Measurements from ENCODE around the gene ADAM11.

The ADAM11 gene

DNA sequence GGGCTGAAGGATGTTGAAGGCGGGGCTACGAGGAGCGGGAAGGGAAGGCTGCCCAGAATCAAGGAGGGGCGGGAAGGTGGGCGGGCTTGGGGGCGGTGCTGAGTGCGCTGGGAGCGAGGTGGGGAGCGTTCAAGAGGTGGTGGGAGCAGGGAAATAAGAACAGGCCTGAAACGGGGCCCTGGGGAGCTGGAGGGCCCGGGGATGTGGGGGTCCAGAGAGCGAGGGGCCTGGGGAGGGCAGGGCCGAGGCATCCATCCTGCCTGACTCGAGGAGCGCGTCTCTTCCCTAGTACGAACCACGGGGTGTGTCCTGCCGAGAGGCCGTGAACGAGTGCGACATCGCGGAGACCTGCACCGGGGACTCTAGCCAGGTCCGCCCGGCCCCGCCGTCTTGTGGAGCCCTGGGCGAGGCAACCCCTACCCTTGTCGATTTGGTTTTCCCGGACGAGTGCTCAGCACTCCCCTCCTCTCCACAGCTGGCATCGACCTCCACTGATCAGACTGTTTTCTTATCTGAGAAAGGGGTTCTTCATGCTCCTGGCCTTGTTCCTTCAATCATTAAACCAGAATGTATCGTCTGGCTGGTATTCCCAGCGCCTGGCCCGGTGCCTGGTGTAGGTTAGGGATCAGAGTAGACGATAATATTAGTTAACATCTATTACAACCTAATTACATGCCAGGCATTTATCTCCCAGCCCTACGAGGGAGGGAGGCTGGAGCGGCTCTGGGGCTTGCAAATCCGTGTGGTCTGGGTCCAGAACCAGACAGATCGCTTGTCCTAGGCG lies 17.2 kb downstream of the ADAM11 start:
- DNase-seq = peak; percentile 43

DNA sequence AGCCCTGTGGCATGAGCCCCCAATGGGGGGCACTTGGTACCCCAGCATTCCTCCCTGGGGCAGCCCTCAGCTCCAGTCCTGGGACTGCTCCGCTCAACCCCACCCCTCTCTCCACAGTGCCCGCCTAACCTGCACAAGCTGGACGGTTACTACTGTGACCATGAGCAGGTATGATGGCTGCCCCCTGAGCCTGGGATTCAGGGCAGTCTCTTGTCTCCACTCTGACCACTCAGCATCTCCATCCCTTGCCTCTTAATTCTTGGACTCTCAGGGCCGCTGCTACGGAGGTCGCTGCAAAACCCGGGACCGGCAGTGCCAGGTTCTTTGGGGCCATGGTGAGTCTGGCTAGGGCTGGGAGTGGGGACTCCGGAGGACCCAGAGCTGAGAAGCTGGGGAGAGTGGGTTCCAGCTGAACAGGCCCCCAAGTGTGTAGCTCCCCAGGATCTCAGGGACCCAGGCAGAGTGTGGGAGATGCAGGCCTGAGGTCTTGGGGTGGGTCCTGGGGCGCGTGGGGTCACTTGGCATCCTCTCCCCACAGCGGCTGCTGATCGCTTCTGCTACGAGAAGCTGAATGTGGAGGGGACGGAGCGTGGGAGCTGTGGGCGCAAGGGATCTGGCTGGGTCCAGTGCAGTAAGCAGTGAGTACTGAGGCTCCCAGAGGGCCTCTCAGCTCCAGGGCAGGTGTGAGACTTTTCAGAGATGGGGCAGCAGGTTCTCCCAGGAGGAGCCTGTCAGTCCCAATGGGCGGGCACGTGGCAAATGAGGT lies 18.0 kb downstream of the ADAM11 start:
- no peak for DNase-seq

DNA sequence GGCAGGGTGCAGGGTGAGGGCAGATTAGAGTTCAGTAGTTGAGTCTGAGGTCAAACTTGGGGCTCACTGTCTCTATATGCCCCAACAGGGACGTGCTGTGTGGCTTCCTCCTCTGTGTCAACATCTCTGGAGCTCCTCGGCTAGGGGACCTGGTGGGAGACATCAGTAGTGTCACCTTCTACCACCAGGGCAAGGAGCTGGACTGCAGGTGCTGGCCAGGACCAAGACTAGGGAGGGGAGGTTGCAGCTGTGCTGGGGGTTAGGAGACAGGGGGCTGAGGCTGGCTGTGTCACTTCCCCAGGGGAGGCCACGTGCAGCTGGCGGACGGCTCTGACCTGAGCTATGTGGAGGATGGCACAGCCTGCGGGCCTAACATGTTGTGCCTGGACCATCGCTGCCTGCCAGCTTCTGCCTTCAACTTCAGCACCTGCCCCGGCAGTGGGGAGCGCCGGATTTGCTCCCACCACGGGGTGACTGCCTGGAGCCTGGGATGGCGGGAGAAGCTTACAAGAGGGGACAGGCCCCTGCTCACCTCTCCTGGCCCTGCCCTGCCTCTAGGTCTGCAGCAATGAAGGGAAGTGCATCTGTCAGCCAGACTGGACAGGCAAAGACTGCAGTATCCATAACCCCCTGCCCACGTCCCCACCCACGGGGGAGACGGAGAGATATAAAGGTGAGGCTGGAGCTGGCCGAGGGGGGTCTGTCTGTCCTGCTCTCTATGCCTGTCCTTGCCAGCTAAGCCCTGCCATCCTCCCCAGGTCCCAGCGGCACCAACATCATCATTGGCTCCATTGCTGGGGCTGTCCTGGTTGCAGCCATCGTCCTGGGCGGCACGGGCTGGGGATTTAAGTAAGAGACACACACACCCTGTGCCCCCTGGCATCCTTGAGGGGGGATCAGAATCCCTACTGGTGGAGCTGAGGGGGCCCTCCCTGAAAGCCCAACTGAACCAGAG lies 18.9 kb downstream of the ADAM11 start:
- no peak for DNase-seq

DNA sequence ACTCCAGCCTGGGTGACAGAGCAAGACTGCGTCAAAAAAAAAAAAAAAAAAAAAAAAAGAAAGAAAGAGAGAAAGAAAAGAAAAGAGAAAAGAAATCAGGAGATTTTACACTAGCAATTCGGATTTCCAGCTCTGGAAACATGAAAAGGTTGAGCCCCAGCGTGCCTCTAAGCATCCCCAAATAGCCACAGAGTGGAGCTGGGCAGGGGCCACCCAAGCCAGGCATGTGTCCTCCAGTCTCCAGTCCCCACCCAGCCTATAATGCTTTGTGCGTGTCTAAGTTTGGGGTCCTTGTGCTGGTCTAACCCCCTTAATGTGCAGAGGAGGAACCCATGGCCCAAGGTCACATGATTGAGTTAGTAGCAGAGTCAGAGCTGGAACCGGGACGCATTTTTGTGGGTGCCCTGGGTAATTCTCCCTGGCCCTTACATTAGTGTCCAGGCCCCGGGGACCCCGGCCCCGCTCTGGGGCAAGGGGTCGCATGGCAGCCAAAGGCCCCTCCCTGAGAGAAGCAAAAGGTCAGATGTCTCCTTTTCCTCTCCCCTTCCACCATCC lies 19.9 kb downstream of the ADAM11 start:
- DNase-seq = no peak

DNA sequence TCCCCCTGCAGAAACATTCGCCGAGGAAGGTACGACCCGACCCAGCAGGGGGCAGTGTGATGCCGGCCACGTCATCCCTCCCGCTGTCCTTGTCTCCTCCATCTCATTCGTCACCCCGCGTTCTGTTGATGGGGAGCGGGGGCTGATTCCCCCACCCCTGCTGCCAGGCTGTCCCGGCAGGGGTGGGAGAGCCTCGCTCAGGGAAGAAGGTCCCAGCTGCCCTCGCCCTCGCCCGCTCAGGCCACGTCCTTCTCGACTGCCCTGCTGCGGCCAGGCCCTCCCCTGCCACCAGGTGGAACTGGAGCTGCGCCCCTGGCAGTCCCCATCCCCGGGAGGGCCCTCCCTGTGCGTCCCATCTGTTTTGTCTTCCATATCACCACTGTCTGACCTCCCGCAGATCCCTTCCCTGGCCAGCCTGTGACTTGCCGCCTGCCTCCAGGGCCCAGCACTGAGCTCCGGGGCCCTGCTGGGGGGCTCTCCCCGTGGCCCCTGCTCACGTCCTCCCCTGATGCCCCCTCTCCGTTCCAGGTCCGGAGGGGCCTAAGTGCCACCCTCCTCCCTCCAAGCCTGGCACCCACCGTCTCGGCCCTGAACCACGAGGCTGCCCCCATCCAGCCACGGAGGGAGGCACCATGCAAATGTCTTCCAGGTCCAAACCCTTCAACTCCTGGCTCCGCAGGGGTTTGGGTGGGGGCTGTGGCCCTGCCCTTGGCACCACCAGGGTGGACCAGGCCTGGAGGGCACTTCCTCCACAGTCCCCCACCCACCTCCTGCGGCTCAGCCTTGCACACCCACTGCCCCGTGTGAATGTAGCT lies 20.6 kb downstream of the ADAM11 start:
- peak; percentile 72 for DNase-seq

DNA sequence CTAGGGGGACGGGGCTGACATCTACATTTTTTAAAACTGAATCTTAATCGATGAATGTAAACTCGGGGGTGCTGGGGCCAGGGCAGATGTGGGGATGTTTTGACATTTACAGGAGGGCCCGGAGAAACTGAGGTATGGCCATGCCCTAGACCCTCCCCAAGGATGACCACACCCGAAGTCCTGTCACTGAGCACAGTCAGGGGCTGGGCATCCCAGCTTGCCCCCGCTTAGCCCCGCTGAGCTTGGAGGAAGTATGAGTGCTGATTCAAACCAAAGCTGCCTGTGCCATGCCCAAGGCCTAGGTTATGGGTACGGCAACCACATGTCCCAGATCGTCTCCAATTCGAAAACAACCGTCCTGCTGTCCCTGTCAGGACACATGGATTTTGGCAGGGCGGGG lies 21.4 kb downstream of the ADAM11 start:
- no peak for DNase-seq

DNA sequence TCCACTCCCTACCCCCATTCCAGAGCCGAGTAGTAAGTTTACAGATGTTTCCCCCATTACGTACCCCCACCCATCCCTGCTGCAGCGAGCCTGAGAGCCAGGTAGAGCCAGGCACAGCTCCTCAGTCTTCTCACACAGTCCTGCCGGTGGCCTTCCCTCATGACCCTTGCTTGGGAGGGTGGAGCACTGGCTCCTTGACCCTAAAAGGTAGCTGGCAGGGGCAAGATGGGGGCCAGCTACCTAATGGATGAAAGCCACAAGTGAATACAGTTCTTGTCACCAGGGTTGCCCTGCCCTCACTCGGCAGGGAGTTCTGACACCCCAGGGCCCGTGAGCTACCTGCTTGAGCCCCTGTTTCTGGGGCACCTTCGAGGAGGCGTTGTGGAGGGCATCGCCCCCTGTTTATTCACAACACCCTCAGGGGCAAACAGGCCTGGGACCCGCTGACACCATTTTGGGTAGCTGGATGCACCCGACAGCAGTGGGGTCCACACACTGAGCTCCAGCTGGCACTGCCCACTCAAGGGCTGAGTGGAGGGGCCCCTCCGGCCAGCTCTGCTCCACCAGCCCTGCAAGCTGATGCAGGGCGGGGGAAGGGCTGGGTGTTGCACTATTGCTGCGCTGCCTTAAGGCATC lies 22.2 kb downstream of the ADAM11 start:
- DNase-seq = no peak

DNA sequence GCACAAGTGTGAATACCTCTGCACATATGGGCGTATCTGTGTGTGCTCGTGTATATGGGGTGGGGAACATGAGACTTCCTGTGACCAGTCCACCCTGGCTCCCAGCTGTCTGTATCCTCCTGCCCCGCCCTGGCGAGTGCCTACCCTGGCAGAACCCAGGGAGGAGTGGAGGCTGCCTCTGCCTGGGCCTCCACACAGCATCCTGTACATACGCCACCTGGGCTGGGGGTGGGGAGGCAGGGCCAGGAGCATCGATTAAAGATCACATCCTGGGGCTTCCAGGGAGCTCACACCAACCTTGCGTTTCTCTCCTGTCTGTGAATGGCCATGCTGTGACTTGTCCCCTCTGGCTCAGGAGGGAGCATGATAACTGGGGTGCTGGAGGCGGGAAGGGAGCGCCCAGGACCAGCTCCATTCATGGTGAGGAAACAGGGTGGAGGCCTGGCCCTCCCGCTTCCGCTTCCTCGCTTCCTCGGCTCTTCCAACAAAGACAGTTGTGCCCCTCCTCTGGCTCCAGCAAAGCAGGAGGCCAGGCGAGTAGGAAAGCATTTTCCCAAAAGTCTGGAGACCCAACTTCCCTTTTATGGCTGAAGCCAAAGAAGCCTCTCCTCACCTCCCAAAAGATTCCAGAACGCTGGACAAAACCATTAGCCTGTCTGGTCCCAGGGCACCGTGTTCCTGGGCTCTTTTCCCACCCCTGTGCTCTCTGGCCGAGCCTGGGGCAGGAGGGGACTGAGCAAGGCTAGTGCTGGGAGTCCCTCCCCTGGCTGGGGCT lies 22.9 kb downstream of the ADAM11 start:
- no peak for DNase-seq

DNA sequence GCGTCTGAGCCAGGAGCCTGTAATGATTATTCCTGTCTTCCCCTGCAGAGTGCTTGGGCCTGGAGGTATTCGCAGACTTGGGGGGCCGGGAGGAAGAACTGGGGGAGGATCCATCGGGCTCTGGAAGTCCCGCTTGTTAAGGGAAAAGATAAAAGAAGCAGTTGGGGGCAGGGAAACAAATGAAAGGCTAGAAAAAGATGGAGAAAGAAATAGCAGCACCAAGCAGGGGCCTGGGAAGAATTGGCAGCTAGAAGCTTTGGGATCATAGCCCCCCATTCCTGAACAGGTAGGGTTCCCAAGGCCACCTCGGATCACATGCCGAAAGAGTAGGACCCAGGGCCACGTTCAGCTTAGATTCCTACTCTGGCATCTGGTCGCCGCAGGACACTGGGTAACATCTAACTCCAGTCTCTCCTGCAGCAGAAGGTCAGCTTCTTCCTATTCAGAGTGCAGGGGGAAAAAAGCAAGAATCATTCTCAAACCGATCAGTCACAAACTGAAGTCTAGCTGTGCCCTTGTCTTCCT lies 23.6 kb downstream of the ADAM11 start:
- no peak for DNase-seq

DNA sequence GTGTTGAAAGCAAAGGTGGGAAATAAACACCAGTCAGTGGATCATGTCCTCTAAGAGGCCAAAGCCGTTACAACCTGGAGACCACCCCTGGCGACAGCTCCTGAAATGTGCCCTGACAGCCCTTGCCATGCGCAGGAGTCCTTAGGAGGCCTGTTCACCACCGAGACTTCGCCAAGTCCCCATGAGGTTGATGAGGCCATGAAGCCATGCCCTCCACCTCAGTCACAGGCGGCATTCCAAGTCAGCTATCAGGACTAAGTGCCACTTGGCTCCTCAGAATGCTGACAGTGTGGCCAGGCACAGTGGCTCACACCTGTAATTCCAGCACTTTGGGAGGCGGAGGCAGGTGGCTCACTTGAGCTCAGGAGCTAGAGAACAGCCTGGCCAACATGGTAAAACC lies 27.1 kb downstream of the ADAM11 start:
- DNase-seq = no peak

DNA sequence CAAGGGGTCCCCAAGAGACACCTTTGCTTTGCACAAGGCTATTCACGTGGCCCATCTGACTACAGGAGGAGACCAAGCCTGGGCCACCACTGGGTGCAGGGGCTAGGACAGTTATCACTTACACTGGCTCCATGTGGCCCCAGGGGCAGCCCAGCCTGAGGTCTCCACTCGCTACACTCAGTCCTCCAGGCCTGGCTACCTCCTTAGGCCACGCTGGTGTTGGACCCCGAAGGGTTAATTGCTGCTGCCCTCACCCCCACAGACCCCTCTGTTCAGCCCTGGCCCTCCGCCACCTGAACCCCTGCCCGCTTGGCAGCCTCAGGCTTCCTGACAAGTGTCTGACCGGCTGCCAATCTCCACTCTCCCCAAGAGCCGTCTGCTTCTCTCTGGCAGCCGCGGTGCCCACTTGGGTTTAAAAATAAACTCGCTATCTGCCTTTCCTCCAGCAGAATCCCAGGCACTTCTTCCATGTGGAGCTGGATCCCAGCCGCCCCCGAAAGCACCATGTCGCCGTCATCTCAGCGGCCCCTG lies 27.8 kb downstream of the ADAM11 start:
- peak; percentile 72 for DNase-seq

DNA sequence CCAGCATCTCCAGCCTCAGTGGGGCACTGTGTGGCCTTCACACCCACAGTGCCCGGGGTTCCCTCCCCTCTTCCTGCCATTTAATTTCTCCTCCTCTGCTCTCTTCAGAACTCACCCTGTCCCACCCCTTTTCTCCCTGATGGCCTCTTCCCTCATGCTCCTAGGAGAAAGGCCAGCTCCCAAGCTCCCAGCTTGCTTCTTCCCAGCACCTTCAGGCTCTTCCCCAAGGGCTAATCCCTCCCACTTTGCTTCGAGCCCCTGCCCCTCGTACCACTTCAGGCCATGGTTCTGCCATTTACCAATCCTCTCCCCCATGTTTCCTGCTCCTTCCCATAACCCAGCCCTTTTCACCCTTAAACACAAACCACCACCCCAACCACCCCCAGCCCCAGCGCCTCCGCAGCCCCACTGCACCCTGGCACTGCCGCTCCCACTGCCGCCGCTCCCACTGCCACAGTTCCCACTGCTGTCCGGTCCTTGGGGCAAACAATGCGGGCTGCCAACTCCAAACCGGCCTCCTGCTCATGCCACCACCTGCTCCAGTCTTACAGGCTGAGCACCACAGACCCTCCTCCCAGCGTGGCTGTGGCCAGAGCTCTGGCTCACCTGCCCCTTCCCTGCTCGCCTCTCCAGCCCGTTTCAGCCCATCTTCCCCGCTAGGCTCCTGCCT lies 28.6 kb downstream of the ADAM11 start:
- peak; percentile 7 for DNase-seq

DNA sequence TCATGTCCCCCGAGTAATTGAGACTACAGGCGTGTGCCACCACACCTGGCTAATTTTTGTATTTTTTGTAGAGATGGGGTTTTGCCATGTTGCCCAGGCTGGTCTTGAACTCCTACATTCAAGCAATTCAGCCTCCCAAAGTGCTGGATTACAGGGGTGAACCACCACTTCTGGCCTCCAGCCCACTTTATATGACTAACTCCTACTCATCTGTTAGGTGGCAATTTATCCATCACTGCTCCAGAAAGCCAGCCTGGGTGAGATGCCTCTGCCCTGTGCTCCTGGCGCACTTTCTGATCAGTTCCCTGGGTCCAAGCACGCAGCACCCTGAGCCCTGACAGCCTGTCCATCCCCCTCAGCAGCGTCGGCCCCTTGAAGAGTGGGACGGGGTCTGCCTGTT lies 29.4 kb downstream of the ADAM11 start:
- DNase-seq = no peak

DNA sequence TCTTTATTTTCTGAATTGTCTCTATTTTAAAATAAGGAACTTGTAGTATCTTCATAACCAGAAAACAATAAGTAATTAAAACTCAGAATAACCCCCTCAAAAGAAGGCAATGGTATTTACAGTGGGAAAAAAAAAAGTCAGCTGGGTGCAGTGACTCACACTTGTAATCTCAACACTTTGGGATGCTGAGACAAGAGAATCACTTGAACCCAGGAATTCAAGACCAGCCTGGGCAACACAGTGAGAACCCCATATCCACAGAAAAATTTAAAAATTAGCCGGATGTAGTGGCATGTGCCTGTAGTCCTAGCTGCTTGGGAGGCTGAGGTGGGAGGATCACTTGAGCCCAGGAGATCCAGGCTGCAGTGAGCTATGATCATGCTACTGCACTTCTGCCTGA lies 33.5 kb downstream of the ADAM11 start:
- no peak for DNase-seq

DNA sequence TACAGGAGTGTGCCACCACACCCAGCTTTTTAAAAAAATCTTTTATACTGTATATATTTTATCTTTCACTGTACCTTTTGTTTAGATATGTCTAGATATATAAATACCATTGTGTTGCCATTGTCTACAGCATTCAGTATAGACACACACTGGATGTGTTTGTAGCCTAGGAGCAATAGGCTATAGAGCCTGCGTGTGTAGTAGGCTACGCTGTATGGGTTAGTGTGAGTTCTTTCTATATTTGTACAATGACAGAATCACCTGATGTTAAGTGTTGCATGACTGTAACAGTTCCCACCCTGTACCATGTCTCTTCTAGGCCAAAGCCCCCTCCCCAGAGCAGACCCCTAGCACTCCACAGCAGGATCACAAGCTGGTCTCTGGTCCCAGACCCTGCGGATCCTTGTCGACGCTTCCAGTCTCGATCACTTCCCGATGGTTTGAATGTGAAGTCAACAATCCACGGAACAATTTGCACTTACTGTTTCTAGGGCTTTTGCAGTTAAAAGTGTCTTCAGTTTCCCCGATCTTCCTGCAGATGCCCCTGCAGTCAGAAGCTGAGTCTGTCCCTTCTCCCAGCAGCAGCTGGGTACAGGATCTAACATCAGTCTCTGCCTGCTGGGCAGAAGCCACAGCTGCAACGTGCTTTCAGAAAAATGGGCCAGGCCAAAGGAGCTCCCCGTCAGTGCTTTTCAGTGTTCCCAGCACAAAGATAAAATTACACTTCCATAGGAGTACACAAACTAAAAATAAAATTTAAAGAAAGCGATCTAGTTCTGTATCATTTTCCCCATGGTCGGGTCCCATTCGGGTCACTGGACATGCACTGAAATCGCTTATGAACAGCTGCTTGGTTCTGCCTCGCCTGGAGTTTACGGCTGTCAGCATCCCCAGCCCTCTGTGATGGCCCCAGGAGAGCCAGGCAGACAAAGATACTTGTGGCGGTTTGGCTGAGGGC lies 35.4 kb downstream of the ADAM11 start:
- no peak for DNase-seq

DNA sequence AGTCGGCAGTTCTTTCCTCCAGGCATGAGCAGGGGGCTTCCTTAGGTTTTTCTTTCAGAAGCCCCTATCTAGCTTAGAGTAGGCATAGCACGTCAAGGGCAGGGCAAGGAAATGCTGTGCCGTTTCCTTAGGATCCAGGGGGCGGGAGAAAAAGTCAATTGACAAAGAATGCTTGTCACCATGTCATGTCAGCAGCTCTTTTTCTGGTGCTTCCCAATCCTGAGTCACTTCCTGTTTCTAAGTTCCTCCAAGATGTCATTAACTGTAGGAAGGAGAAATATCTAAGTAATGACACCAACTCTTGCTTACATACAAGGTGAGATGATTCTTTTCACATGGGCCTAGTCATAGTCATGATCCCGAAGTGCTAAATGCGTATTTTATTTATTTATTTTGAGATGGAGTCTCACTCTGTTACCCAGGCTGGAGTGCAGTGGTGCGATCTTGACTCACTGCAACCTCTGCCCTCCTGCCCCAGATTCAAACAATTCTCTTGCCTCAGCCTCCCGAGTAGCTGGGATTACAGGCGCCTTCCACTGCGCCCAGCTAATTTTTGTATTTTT lies 36.1 kb downstream of the ADAM11 start:
- no peak for DNase-seq

DNA sequence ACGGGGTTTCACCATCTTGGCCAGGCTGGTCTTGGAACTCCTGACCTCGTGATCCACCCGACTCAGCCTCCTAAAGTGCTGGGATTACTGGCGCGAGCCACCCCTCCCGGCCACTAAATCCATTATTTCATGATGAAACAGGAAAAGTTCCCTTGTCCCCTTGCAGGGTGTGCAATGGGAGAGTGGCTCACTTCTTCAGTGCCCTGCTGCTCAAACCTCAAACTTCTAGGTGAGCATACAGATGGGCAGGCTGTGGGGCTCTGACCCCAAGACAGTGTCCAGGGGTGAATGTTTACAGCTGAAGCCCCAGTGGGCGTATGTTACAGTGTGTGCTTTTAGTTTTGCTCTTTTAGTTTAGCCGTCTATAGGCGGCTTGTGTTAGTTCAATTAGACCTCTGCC lies 36.6 kb downstream of the ADAM11 start:
- DNase-seq = no peak

DNA sequence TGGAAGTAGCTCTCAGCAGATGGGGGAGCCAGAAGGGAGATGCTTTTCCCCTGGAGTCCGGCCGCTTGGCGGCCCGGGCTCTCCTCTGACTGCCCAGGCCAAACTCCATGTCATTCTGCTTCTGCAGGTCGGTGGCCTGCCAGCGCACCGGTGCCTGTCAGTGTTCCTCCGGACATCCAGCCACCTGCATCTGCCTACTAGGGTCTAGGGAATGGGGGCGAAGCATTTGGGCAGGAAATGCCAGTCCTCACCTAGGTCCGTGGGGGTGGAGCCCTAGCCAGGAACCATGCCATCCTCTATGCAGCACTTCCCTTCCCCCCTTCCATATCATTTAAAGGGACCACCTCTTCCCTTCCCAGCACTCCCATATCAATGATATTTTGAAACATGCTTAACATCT lies 37.1 kb downstream of the ADAM11 start:
- no peak for DNase-seq

All from NCI-H1092 treated with DMSO at 0.1 percent for 48 hours (cell line).